BLaER1 (cell line): Measurements from ENCODE around the gene PRDM1.

Experiments used
- H3K27ac ChIP-seq: shearing (Covaris generic); formaldehyde crosslinking; 2 replicates; pipeline ENCODE4 v1.8.1; 2022
- H3K27me3 ChIP-seq: shearing (Covaris generic); formaldehyde crosslinking; 2 replicates; pipeline ENCODE4 v1.8.1; 2022
- H3K36me3 ChIP-seq: shearing (Covaris generic); formaldehyde crosslinking; 2 replicates; pipeline ENCODE4 v1.8.1; 2022
- H3K4me1 ChIP-seq: shearing (Covaris generic); formaldehyde crosslinking; 2 replicates; pipeline ENCODE4 v1.8.1; 2022
- H3K4me2 ChIP-seq: shearing (Covaris generic); formaldehyde crosslinking; 2 replicates; pipeline ENCODE4 v1.8.1; 2022
- H3K4me3 ChIP-seq: shearing (Covaris generic); formaldehyde crosslinking; 2 replicates; pipeline ENCODE4 v1.8.1; 2022
- H3K9ac ChIP-seq: shearing (Covaris generic); formaldehyde crosslinking; 2 replicates; pipeline ENCODE4 v1.8.1; 2022
- H3K9me3 ChIP-seq: shearing (Covaris generic); formaldehyde crosslinking; 2 replicates; pipeline ENCODE4 v1.8.1; 2022
- H4K20me1 ChIP-seq: shearing (Covaris generic); formaldehyde crosslinking; 2 replicates; pipeline ENCODE4 v1.8.1; 2022
- Cebpa-rat ChIP-seq: shearing (Covaris generic); IDR thresholded peaks from 2 replicates; pipeline ENCODE4 v1.8.1; 2022

The PRDM1 gene

DNA sequence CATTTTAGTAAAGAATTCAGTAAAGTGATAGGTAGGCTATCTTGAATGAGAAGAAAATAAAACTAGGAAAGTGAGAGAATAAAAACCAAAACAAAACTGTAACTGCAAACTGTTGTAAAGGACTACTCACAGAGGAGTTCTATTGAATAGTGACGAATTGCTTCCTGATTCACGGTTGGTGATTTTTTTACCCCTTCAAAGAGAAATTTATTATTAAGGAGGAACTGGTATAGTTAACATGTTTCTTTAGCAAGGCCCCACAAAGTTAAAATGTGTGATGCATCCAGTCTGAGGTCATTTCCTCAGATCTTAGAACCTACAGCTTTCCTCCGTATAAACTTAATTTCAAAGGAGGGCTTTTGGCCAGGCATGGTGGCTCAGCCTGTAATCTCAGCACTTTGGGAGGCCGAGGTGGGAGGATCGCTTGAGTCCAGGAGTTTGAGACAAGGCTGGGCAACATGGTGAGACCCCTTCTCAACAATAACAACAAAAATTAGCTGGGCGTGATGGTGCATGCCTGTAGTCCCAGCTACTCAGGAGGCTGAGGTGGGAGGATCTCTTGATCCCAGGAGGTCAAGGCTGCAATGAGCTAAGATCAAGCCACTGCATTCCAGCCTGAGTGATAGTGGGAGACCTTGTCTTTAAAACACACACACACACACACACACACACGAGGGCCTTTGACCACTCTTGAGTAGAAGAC, 8.3 kb downstream of the PRDM1 start:
- Histone ChIP-seq H3K27ac (no peak overlapping the region), H3K4me2 (peak overlapping the region; percentile 42), H3K36me3 (no peaks in the 10 kb centered on the region)

DNA sequence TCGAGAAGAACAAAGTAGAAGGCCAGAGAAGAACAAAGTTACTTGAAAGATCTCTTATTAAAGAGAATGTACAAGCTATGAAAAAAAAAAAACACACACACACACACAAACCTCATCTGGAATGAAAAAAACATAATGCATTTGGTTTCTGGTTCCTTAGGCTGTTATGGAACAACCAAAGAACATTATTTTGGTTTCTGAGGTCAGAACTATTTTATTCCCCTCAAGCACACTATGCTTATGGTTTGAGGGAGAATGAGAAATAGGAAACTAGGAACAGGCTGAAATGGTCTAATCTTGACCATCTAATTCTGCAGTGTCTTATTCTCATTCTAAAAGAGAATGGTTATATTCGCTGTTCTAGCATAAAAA, 8.8 kb downstream of the PRDM1 start:
- no peaks in the 10 kb centered on the region for H3K36me3 ChIP-seq
- no peak overlapping the region for H3K4me3 ChIP-seq
- H3K9ac ChIP-seq, result no peak overlapping the region
- H3K27me3 ChIP-seq, result no peaks in the 10 kb centered on the region
- H3K27ac ChIP-seq, result no peak overlapping the region
- TF ChIP-seq Cebpa-rat, result no peak
- H3K9me3 ChIP-seq, result no peaks in the 10 kb centered on the region
- no peak overlapping the region for H3K4me2 ChIP-seq
- H4K20me1 ChIP-seq, result no peaks in the 10 kb centered on the region
- peaks cover 39% of the 10 kb centered on the region for H3K4me1 ChIP-seq

More for the DNA sequence above, 8.3 kb downstream of the PRDM1 start:
- peaks cover 39% of the 10 kb centered on the region for H3K4me1 ChIP-seq
- no peak overlapping the region for H3K9ac ChIP-seq
- H4K20me1 ChIP-seq, result no peaks in the 10 kb centered on the region
- H3K27me3 ChIP-seq, result no peaks in the 10 kb centered on the region
- no peak for TF ChIP-seq Cebpa-rat
- no peak overlapping the region for H3K4me3 ChIP-seq
- H3K9me3 ChIP-seq, result no peaks in the 10 kb centered on the region

DNA sequence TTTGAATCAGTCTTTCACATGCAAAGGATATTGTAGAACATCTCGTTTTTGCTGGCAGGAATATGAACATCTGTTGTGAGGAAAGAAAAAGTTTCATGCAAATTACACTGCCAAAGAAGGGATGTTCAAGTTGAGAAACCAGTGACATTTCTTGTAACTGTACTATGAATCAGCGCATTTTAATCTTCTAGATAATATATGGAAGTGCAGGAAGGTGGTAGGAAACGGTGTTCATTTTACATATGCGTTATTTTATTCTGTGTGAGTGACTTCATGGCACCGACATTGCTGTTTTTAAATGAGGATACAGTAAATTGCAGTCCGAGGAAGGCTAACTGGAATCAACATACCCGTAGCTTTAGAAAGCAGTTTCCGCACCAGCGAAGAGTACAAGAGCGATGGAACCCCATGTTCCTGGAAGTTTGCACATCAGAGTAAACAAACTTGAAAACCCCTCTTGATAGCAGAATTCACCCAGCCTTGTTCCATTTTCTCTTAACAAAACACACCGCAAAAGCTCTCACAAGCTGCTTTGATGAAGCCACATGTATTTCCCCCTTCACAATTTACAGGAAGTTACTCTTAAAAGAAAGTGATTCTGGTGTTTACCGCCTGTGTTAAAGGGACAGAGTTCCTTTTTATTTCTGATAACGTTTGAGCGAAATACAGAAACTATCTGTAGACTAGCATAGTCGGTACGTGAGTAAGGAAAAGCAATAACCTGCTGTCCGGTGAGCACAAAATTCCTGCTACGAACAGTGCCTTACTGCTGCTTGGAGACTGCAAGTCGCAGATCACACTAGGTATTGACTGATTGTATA, 11.5 kb downstream of the PRDM1 start:
- no peaks in the 10 kb centered on the region for H3K27me3 ChIP-seq
- peak overlapping the region; percentile 65 for H3K4me3 ChIP-seq
- no peaks in the 10 kb centered on the region for H3K9me3 ChIP-seq
- peak overlapping the region; percentile 69 for H3K27ac ChIP-seq
- peak overlapping the region; percentile 83 for H3K4me2 ChIP-seq
- H4K20me1 ChIP-seq, result no peaks in the 10 kb centered on the region
- peaks cover 39% of the 10 kb centered on the region for H3K4me1 ChIP-seq
- no peak for TF ChIP-seq Cebpa-rat
- peak overlapping the region; percentile 65 for H3K9ac ChIP-seq
- H3K36me3 ChIP-seq, result no peaks in the 10 kb centered on the region

- Histone ChIP-seq H3K27ac (peak overlapping the region; percentile 69), H3K27me3 (no peaks in the 10 kb centered on the region), H3K36me3 (no peaks in the 10 kb centered on the region), H3K4me1 (peaks cover 48% of the 10 kb centered on the region), H4K20me1 (no peaks in the 10 kb centered on the region), H3K9ac (peak overlapping the region; percentile 65), H3K4me3 (peak overlapping the region; percentile 65), H3K4me2 (peak overlapping the region; percentile 83), H3K9me3 (no peaks in the 10 kb centered on the region)
- TF ChIP-seq Cebpa-rat, result no peak
Observed at GRCh38 chr6:106098383-106099234, 12.5 kb downstream of the PRDM1 start.

DNA sequence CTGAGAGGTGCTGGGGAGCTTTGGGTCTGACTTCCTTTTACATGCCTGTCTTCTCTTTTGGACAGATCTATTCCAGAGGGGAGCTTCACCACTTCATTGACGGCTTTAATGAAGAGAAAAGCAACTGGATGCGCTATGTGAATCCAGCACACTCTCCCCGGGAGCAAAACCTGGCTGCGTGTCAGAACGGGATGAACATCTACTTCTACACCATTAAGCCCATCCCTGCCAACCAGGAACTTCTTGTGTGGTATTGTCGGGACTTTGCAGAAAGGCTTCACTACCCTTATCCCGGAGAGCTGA, 13.1 kb downstream of the PRDM1 start:
- no peak overlapping the region for H3K27ac ChIP-seq

GRCh38 chr6:106100755-106101154, 14.6 kb downstream of the PRDM1 start:
- Histone ChIP-seq H4K20me1 (no peaks in the 10 kb centered on the region), H3K4me2 (no peak overlapping the region), H3K36me3 (peaks cover 7% of the 10 kb centered on the region; the same call in 1 of the 2 replicates), H3K9ac (no peak overlapping the region), H3K4me1 (peaks cover 43% of the 10 kb centered on the region), H3K27me3 (no peaks in the 10 kb centered on the region), H3K27ac (no peak overlapping the region), H3K9me3 (peaks cover 11% of the 10 kb centered on the region), H3K4me3 (no peak overlapping the region)
- no peak for TF ChIP-seq Cebpa-rat

More for the DNA sequence above, 13.1 kb downstream of the PRDM1 start:
- Histone ChIP-seq H4K20me1 (no peaks in the 10 kb centered on the region), H3K4me3 (no peak overlapping the region), H3K4me2 (peak overlapping the region; percentile 83; the same call in 1 of the 2 replicates), H3K36me3 (no peaks in the 10 kb centered on the region), H3K27me3 (no peaks in the 10 kb centered on the region), H3K9me3 (no peaks in the 10 kb centered on the region), H3K9ac (no peak overlapping the region), H3K4me1 (peaks cover 48% of the 10 kb centered on the region)
- TF ChIP-seq Cebpa-rat, result no peak

DNA sequence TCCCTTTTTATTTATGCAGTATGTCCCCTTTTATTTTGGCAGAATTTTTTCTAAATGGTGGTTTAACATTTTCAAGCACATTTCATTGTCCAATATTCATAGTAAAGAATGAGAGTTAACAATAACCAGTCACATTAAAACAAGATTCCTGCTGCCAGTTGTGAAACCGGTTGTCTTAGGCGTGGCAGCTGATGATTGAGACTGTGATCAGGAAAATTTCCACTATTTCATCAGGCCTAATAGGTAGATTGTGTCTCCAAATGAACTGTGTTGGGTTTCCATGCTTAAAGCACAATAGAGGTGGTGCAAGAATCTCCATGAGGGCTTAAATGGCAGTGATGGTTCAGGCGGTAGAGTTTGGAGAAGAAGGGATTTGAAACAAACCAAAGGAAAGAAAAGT, 15.3 kb downstream of the PRDM1 start:
- Histone ChIP-seq H3K4me3 (no peak overlapping the region), H3K4me2 (no peak overlapping the region), H4K20me1 (no peaks in the 10 kb centered on the region), H3K36me3 (peaks cover 9% of the 10 kb centered on the region; the same call in 1 of the 2 replicates), H3K27me3 (no peaks in the 10 kb centered on the region), H3K27ac (no peak overlapping the region), H3K9me3 (peaks cover 15% of the 10 kb centered on the region), H3K4me1 (peaks cover 42% of the 10 kb centered on the region), H3K9ac (no peak overlapping the region)
- TF ChIP-seq Cebpa-rat, result no peak

- no peak overlapping the region for H3K9ac ChIP-seq
- H3K27me3 ChIP-seq, result no peaks in the 10 kb centered on the region
- TF ChIP-seq Cebpa-rat, result no peak
- peaks cover 36% of the 10 kb centered on the region for H3K4me1 ChIP-seq
- H4K20me1 ChIP-seq, result no peaks in the 10 kb centered on the region
- H3K27ac ChIP-seq, result no peak overlapping the region
- peaks cover 9% of the 10 kb centered on the region; the same call in 1 of the 2 replicates for H3K36me3 ChIP-seq
- peaks cover 15% of the 10 kb centered on the region for H3K9me3 ChIP-seq
- no peak overlapping the region for H3K4me3 ChIP-seq
- no peak overlapping the region for H3K4me2 ChIP-seq
Observed at GRCh38 chr6:106102034-106102433, 15.9 kb downstream of the PRDM1 start.

GRCh38 chr6:106102967-106103727, 17.0 kb downstream of the PRDM1 start:
- Histone ChIP-seq H3K4me1 (peaks cover 28% of the 10 kb centered on the region), H4K20me1 (no peaks in the 10 kb centered on the region), H3K9ac (no peak overlapping the region), H3K36me3 (peaks cover 9% of the 10 kb centered on the region; the same call in 1 of the 2 replicates), H3K4me2 (peak overlapping the region; percentile 74), H3K27ac (0 out of 2 replicates have a peak overlapping the region, but pooled peaks have one; percentile 5), H3K4me3 (no peak overlapping the region), H3K27me3 (no peaks in the 10 kb centered on the region), H3K9me3 (peaks cover 15% of the 10 kb centered on the region)
- no peak for TF ChIP-seq Cebpa-rat
